WTC11 (cell line): Measurements from ENCODE around the gene TRAPPC10. TPM values are rescaled to one million over a fixed set of nuclear protein-coding genes. Genes with fewer than 3 reads are reported as not detected.
A peak's percentile ranks its signal among the peaks of the same experiment; 100 is the strongest.

Source experiments
- ATAC-seq: fragments of 200-7000 bp; cut with Tn5 transposase; 2 replicates; pipeline ENCODE4 v1.10.0; 2021; ENCODE audit warnings: mild to moderate bottlenecking, moderate library complexity
- CTCF ChIA-PET: fragments of 300-600 bp; sonication (Branson Sonifier 250); formaldehyde crosslinking; loops from one replicate; lab custom pipeline; 2021; ENCODE audit warnings: antibody characterized with exemption; lab: Charles Lee
- POLR2A ChIA-PET: fragments of 350-600 bp; sonication (Branson Sonifier 250); formaldehyde crosslinking; loops from one replicate; lab custom pipeline; 2021; ENCODE audit warnings: antibody characterized with exemption; lab: Charles Lee
- DNase-seq: peaks from one replicate; pipeline ENCODE4 v3.0.0; 2021; ENCODE audit warnings: low spot score
- H3K27ac Mint-ChIP-seq: 2 replicates; pipeline ENCODE4 v1.8.0; 2021; ENCODE audit warnings: mixed read lengths
- H3K27me3 Mint-ChIP-seq: 2 replicates; pipeline ENCODE4 v1.8.0; 2021; ENCODE audit warnings: low read depth, mild to moderate bottlenecking, moderate library complexity, mixed read lengths
- H3K36me3 Mint-ChIP-seq: 2 replicates; pipeline ENCODE4 v1.8.0; 2021; ENCODE audit warnings: mixed read lengths
- H3K4me1 Mint-ChIP-seq: 2 replicates; pipeline ENCODE4 v1.8.0; 2022; ENCODE audit warnings: mixed read lengths
- H3K4me3 Mint-ChIP-seq: 2 replicates; pipeline ENCODE4 v1.8.0; 2021; ENCODE audit warnings: mild to moderate bottlenecking, moderate library complexity, mixed read lengths
- H3K9me3 Mint-ChIP-seq: 2 replicates; pipeline ENCODE4 v1.8.0; 2021; ENCODE audit warnings: mixed read lengths
- E2F5 ChIP-seq: sonication (generic); formaldehyde crosslinking; IDR thresholded peaks from 2 replicates; pipeline ENCODE4 v1.8.1; 2022; ENCODE audit warnings: mild to moderate bottlenecking, moderate library complexity, missing genetic modification reagents
- ERG ChIP-seq: fragments of 250-450 bp; sonication (Bioruptor Pico); IDR thresholded peaks from 2 replicates; pipeline ENCODE4 v1.8.0; 2021; ENCODE audit warnings: mild to moderate bottlenecking
- FOXJ3 ChIP-seq: sonication (generic); formaldehyde crosslinking; IDR thresholded peaks from 2 replicates; pipeline ENCODE4 v1.9.0; 2021; ENCODE audit warnings: missing genetic modification reagents, mild to moderate bottlenecking, borderline replicate concordance
- FOXP1 ChIP-seq: sonication (generic); formaldehyde crosslinking; IDR thresholded peaks from 2 replicates; pipeline ENCODE4 v1.8.0; 2022; ENCODE audit warnings: missing genetic modification reagents, mild to moderate bottlenecking, moderate library complexity, borderline replicate concordance
- FOXP4 ChIP-seq: sonication (generic); formaldehyde crosslinking; IDR thresholded peaks from 2 replicates; pipeline ENCODE4 v1.8.0; 2022; ENCODE audit warnings: mild to moderate bottlenecking, missing genetic modification reagents
- GTF2I ChIP-seq: fragments of 250-450 bp; sonication (Bioruptor Pico); conservative IDR thresholded peaks from 2 replicates; pipeline ENCODE4 v1.4.0; 2021; ENCODE audit warnings: mild to moderate bottlenecking
- IRF1 ChIP-seq: sonication (generic); formaldehyde crosslinking; IDR thresholded peaks from 2 replicates; pipeline ENCODE4 v1.8.0; 2023; ENCODE audit warnings: missing genetic modification reagents
- IRF2 ChIP-seq: sonication (generic); formaldehyde crosslinking; IDR thresholded peaks from 2 replicates; pipeline ENCODE4 v1.8.0; 2022; ENCODE audit warnings: low read depth, missing genetic modification reagents, borderline replicate concordance
- KAT7 ChIP-seq: sonication (generic); formaldehyde crosslinking; IDR thresholded peaks from 2 replicates; pipeline ENCODE4 v1.8.1; 2023; ENCODE audit warnings: missing genetic modification reagents, mild to moderate bottlenecking, borderline replicate concordance
- MLX ChIP-seq: sonication (generic); formaldehyde crosslinking; IDR thresholded peaks from 2 replicates; pipeline ENCODE4 v1.8.1; 2023; ENCODE audit warnings: mild to moderate bottlenecking, missing genetic modification reagents, moderate library complexity
- MXD4 ChIP-seq: fragments of 250-450 bp; sonication (Bioruptor Pico); IDR thresholded peaks from 2 replicates; pipeline ENCODE4 v1.8.0; 2021; ENCODE audit warnings: mild to moderate bottlenecking, moderate library complexity, borderline replicate concordance
- MYBL2 ChIP-seq: sonication (generic); formaldehyde crosslinking; IDR thresholded peaks from 2 replicates; pipeline ENCODE4 v1.8.1; 2023; ENCODE audit warnings: mild to moderate bottlenecking, moderate library complexity, missing genetic modification reagents
- PREB ChIP-seq: sonication (generic); formaldehyde crosslinking; IDR thresholded peaks from 2 replicates; pipeline ENCODE4 v1.8.1; 2022; ENCODE audit warnings: mild to moderate bottlenecking, missing genetic modification reagents, moderate library complexity, borderline replicate concordance
- SMAD3 ChIP-seq: sonication (generic); formaldehyde crosslinking; IDR thresholded peaks from 2 replicates; pipeline ENCODE4 v1.8.0; 2022; ENCODE audit warnings: missing genetic modification reagents, mild to moderate bottlenecking, borderline replicate concordance
- TEAD1 ChIP-seq: sonication (generic); formaldehyde crosslinking; IDR thresholded peaks from 2 replicates; pipeline ENCODE4 v1.8.0; 2022; ENCODE audit warnings: mild to moderate bottlenecking, missing genetic modification reagents
- TP53 ChIP-seq: sonication (generic); formaldehyde crosslinking; IDR thresholded peaks from 2 replicates; pipeline ENCODE4 v1.8.1; 2023; ENCODE audit warnings: mild to moderate bottlenecking, missing genetic modification reagents
- USF1 ChIP-seq: sonication (generic); formaldehyde crosslinking; IDR thresholded peaks from 2 replicates; pipeline ENCODE4 v1.8.0; 2022; ENCODE audit warnings: mild to moderate bottlenecking, missing genetic modification reagents
- ZMAT4 ChIP-seq: fragments of 250-450 bp; sonication (Bioruptor Pico); IDR thresholded peaks from 2 replicates; pipeline ENCODE4 v1.9.0; 2021; ENCODE audit warnings: mild to moderate bottlenecking
- ZNF121 ChIP-seq: sonication (generic); formaldehyde crosslinking; IDR thresholded peaks from 2 replicates; pipeline ENCODE4 v1.8.0; 2023; ENCODE audit warnings: missing genetic modification reagents
- ZNF219 ChIP-seq: sonication (generic); formaldehyde crosslinking; IDR thresholded peaks from 2 replicates; pipeline ENCODE4 v1.8.0; 2023; ENCODE audit warnings: missing genetic modification reagents, mild to moderate bottlenecking, borderline replicate concordance
- ZNF671 ChIP-seq: fragments of 250-450 bp; sonication (Bioruptor Pico); IDR thresholded peaks from 2 replicates; pipeline ENCODE4 v1.8.0; 2021; ENCODE audit warnings: mild to moderate bottlenecking
- total RNA-seq: library from RNA; stranded (reverse); gene quantifications from 3 replicates; pipeline ENCODE4 v1.2.3, GENCODE V29; 2021

The TRAPPC10 gene
- total RNA-seq, 1 experiment from 2014 or later, result 34.5 TPM

- H3K4me1 Mint-ChIP-seq, result no peaks in the 10 kb centered on the region
- H3K27me3 Mint-ChIP-seq, result no peaks in the 10 kb centered on the region
- TF ChIP-seq FOXP4 (CRISPR knock-in tag) (no peak), GTF2I (CRISPR knock-in tag) (no peak), E2F5 (CRISPR knock-in tag) (no peak), ZNF121 (CRISPR knock-in tag) (no peak), FOXP1 (CRISPR knock-in tag) (no peak), MXD4 (CRISPR knock-in tag) (no peak), ZMAT4 (CRISPR knock-in tag) (no peak), PREB (CRISPR knock-in tag) (no peak), ERG (CRISPR knock-in tag) (no peak), FOXJ3 (CRISPR knock-in tag) (no peak), SMAD3 (CRISPR knock-in tag) (no peak), MYBL2 (CRISPR knock-in tag) (no peak), KAT7 (CRISPR knock-in tag) (no peak), TP53 (CRISPR knock-in tag) (no peak), USF1 (CRISPR knock-in tag) (no peak)
- H3K27ac Mint-ChIP-seq, result no peak overlapping the region
- no peak for DNase-seq
- H3K9me3 Mint-ChIP-seq, result no peaks in the 10 kb centered on the region
- ATAC-seq, result no peak
- POLR2A ChIA-PET, result no interaction called here
- peaks cover 12% of the 10 kb centered on the region; the same call in 1 of the 2 replicates for H3K36me3 Mint-ChIP-seq
- H3K4me3 Mint-ChIP-seq, result no peak overlapping the region
- CTCF ChIA-PET, result no interaction called here
These were observed 41.5 kb downstream of the TRAPPC10 start for GRCh38 chr21:44053567-44053966.

- ATAC-seq (no peak), DNase-seq (no peak)
- POLR2A ChIA-PET, result no interaction called here
- Mint-ChIP-seq H3K4me3 (no peak overlapping the region), H3K27me3 (no peaks in the 10 kb centered on the region), H3K36me3 (peaks cover 22% of the 10 kb centered on the region), H3K4me1 (no peaks in the 10 kb centered on the region), H3K27ac (peak overlapping the region; percentile 86), H3K9me3 (no peaks in the 10 kb centered on the region)
- CTCF ChIA-PET, result interaction anchor here (1.0 kb wide), 1 partner anchor 17 kb away, joined by 4 read pairs; no protein-coding TSS in a partner anchor
- TF ChIP-seq ZNF671 (CRISPR knock-in tag) (no peak), PREB (CRISPR knock-in tag) (no peak), IRF2 (CRISPR knock-in tag) (no peak), TEAD1 (CRISPR knock-in tag) (no peak), MLX (CRISPR knock-in tag) (no peak), IRF1 (CRISPR knock-in tag) (no peak), ZNF219 (no peak)
These were observed 42.6 kb downstream of the TRAPPC10 start for GRCh38 chr21:44054710-44055109.
